NCI-H2171 (cell line): ENCODE results near the gene NADK2.

Source experiments
- DNase-seq: peaks from one replicate; lab custom pipeline; 2025; lab: John Stamatoyannopoulos, UW

Gene NADK2

DNA sequence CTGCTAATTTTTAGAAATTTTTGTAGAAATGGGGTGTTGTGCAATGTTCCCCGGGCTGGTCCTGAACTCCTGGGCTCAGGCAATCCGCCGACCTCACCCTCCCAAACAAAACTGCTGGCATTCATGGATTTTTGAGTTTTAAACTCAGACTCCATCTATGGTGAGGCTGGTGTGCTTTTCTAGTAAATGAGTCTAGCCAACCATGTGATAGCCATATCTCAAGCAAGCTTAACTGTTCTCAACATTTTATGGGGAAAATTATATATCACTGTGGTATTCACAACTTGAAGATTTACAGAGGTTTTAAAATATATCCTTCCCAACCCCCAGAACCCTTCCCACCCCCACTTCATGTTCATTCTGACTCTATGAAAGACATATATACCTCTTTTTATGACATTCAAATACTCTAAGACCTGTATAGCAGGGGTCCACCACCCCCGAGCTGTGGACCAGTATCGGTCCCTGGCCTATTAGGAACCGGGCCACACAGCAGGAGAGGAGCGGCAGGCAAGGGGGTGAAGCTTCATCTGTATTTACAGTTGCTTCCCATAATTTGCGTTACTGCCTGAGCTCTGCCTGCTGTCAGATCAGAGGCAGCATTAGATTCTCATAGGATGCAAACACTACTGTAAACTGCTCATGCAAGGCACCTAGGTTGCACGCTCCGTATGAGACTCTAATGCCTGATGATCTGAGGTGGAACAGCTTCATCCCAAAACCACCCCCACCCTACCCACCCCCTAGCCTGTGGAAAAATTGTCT lies 4.5 kb upstream of the NADK2 start:
- DNase-seq, result no peak

DNA sequence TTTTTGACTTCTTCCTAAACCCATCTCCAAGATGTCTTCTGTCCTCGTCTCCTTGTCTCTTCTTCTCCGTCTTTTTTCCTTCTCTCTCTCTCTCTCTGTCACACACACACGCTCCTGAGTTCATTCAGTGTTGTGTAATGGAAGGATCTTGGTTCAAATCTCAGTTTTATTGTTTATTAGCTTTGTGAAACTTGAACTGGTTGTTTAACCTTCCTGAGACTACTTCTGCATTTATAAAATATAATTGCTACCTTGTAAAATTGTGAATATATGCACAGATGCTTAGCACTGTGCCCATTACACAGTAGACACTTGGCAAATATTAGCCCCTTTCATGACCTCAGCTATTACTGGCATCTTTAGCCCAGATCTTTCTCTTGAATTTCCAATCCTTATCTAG lies 2.4 kb upstream of the NADK2 start:
- DNase-seq, result no peak

DNA sequence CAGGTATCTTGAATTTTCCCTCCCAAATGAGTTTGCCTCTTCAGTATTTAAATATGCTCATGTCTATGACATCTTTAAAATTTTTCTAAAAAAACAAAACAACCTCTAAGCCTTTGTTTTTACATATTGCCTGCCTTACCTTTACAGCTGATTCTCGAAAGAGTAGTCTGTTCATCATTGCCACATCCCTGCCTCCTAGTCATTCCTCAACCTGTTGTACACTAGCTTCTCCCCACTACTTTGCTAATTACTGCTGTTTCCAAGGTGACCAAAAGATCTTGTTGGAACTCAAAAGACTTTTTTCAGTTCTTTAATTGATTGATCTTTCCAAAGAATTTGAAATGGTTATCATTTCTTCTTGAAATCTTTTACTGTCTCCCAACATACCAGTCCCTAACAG lies 1.9 kb upstream of the NADK2 start:
- DNase-seq, result no peak

DNA sequence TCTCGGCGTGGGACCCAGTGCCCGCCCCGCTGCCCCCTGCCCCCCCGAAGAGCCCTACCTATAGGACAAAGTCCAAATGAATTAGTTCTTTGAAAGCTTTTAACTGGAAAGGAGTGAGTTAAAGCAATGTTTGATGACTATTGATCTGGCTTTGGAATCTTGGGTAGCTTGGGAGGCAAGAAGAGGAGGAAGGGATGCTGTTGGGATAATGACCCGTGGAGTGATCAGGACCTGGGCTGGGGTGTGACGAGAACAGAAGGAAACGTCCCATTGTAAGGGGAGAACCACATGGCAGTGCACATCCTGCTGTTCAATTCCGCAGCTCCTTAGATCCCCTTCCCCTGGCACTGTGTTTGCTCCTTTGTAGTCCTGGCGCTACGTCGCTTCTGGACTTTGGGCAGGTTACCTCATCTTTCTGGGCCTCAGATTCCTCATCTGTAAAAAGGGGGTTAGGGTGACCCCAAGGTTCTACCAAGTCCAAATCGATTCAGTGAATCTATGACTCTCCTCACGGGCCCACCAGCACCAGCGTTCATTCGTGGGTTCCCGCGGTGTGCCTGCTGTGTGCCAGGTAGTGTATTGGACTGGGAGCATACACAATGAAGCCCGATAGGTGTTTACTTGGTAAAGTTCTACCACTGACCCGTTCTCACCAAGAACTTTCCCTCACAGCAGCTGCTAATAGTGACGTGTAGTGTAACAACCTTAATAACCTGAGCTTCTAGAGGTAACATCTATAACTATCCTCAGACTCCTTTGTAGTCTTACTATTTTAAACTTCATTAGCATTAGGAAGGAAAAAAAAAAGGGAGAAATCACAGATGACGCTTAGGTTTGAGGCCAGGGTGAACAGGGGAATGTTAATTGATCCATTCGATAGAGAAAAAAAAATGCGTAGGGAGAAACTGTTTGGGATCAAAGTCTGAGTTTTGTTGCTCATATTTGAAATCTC lies 1.1 kb upstream of the NADK2 start:
- no peak for DNase-seq

DNA sequence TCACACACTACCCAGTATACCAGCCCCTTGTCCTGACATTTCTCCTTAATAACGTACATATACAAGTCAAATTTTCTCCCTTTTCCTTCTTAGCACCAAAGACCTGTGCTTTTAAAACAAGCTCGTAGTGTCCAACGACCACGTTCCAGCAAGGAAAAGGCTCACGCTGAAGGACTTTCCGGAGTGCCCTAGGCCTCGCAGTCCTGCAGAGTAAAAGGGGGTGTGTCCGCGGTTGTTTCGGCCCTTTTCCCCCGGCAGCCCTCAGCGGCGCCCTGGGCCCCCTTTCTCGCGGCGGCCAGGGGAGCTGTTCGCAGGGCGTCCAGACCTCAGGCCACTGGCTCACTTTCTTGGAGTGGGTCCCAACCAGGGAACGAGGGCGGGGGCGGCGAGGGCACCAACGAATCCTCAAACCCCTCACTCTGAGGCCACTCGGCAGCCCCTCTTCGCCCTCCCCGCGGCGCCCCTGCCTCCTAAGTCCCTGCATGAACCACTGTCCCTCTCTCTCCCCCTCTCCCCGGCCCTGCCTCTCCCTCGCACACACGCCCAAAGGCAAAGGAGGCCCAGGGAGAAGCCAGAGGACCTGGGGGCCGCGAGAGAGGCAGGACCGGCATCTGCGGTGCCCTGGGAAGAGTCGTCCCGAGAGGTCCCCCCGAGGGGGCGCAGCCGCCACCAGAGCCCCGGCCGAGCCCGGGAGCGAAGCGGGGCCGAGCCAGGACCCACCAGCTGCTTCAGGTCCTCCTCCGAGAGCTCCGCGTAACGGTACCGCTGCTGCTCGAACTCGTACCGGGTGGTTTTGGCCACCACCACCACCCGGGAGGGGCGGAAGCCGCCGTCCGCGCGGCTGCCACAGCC lies 720 bp downstream of the NADK2 start:
- DNase-seq, result peak; percentile 35

DNA sequence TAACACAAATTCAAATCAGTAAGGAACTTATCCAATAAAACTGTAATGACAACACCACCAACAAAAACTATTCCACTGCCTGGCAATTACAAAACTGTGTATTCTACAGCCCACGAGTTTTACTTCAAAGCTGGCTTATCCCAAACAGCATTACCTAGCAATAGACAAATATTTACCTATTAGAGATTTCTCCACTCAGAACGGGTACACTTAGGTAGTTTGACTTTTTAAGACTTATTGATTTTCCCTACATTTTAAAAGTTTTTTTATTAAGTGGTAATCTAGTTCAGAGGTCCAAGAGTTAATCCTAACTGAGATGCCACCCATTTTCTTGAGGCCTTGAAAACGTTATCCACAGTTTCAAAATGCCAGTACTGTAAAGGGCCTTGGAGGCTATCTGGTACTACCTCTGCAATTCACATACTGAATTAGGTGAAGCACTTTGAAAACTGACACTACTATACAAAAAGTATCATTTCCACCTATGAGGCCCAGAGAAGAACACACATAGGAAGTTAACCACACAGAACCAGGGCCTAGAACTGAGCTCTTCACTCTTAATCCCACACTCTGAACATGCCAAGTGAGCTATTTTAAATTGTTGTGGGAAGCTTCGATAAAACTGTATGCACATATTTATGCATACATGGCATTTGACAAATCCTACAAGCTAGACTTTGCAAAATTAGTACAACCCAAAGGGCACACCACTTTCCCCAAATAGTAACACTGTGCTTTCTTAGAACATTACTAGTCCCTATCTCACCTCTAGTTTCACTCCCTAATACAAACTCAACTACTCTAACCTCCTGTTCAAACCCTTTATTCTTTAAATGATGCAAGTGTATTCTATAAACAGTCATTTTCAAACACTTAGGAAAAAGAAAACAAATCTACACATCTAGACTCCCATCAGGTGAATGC lies 2.1 kb downstream of the NADK2 start:
- DNase-seq, result no peak

DNA sequence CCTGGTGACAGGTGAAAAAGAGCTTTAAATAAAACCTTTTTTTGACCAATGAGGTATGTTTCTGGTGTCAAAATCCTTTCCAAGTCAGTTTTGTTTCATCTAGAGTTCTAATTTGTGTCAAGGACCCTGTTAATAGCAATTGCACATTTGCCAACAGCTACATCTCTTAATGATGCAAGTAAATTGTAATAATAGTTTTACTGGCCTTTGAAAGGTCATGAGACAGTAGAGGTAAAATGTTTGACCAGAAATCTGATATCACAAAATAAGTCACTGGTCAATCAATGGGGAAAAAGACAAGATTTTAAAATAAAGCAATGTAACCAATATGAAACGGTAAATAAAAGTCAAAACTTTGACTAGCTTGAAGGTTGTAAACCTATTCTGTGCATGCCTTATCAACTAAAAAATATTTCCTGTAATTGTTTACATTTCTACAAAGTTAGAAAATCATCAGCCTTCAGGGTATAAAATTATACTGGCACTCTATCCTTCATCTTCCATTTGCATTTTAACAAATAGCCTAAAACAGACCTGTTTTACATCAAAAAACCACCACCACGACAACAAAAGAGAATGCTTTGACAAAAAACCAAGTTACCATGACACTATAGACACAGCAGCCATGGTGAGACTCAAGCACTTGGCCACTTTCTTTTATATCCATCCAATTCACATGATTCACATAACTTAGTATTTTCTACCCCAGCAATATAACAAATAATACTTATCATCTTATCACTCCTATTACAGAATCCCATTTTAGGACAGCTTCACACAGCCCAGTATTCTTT lies 3.0 kb downstream of the NADK2 start:
- DNase-seq, result no peak

DNA sequence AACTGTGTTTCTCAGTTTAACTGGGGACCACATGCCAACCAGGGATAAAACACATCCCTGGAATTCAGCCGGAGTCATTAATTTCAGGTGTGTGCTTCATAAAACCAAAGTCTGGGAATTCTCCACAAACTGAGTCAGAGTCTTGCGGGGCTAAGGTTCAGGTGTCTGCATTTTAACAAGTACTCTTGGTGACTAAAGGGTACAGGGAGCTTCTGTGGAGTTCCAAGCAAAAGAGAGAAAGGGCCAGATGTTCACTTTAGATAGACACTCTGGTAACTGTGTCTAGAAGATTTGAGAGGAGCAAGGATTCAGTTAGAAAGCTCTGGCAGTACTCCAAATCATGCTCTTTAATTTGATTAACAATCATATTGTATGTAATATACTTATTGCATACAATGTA lies 4.0 kb downstream of the NADK2 start:
- DNase-seq, result no peak

DNA sequence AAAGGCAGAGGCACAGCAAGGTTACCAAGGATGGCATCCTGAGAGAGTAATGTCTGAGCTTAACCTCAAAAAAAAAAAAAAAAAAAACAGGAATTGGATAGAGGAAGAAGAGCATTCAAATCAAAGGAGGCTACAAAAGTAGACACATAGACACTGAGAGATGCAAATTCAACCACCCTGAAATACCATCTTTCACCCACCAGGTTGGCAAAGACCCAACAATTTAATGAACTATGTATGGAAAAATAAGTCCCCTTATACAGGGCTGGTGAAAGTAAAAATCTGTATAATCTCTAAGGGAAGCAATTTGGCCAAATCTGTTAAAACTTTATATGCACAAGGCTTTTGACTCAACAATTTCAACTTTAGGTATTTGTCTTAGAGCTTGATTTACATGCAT lies 4.9 kb downstream of the NADK2 start:
- DNase-seq, result no peak

DNA sequence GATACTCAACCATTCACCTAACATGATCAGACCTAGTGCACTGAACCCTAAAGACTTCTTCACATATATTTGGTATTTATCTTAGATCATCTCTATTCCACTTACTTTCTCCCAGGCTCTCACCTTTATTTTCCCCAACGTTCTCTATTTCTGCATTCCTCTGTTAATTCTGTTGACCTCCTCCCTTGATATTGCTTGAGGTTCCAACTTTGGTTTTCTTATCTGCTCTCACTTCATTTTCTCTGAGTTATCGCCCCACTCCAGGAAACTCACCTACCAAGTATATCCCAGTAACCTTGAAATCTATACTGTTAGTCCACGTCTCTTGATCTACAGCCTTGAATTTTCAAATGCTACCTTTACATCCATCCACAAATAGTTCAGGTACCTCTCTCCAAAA lies 9.2 kb downstream of the NADK2 start:
- no peak for DNase-seq

DNA sequence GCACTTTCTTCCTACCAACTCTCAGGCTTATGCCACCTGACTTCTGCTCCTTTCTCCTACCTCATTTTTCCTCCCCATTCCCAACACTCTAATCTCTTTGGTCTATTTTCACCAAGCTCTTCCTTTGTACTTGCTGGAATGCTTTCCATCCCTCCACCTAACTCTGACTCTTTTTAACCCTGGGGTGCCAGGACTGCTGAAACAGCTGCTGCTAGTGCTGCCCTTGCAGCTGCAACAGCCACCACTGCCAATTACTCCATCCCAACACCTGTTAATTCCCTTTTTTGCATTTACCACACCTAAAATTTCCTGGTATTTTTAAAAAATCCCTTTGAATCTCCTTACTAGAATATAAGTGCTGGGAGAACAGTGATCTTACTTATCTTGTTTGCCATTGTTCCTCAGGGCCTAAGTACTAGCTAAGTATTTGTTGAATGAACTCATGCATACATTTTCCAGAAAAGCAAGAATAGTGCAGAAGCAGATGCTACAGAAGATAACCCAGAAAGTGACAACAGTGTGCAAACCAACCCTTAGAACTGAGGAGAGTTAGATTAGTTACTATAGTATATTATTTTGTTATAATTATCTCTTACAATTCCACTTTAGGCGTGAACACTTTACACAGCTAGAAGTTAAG lies 11.5 kb downstream of the NADK2 start:
- DNase-seq, result no peak

DNA sequence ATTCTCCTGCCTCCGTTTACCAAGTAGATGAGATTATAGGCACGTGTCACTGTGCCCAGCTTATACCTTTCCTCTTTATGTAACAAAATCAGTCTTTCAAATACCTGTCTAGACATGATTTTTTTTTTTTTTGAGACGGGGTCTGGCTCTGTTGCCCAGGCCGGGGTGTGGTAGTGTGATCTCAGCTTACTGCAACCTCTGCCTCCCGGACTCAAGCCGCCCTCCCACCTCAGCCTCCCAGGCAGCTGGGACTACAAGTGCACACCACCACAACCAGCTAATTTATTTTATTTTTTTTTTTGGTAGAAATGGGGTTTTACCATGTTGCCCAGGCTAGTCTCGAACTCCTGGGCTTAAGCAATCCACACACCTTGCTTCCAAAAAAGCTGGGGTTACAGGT lies 13.2 kb downstream of the NADK2 start:
- DNase-seq, result no peak

DNA sequence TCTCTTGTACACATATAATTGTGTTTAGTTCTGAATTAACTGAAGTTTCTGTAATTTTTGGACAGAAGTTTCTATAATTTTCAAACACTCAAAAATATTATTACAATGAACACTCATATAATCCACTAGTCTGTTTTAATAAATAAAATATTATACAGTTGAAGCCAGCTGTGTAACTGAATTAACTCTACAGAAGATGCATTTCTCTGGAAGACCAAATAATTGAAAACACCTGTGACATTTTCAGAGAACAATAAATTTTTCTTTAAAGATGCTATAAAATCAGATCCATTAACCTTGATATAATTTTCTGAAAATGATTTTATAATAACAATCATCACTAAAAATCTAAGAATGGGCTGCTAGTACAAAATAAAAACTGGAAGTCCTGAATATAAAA lies 14.7 kb downstream of the NADK2 start:
- DNase-seq, result no peak

DNA sequence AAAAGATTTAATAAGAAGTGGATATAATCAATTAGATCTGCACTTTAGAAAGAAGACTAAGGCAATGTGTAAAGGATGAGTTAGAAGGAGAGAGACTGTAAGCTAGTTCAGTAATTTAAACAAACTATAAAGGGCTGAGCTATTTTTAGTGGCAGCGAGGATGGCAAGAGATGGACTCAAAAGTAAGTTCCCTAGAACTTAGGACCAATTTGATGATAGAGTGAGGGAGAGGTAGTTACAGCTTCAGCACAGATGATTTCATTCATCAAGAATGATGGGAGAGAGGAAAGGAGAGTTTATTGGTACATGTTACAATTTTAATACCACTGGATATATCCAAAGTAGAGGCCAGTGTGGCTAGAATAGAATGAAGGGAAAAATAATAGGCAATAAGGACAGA lies 19.1 kb downstream of the NADK2 start:
- DNase-seq, result no peak

DNA sequence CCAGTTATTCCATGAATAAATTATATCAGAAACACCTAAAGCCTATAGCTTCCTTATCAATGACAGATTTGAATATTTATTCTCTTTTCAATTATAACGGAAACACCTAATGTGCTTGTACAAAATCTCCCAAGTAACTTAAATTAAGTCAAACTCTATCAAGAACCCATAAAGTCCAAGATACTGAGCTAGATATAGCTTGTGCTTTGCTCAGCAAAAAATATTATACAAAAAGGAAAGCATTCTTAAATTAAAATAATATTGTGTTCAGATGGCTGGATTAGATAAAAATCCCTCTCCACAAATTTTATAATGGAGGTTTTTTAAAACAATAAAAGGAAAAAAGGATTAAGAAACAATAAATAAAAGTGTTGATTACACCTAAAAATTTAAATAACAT lies 23.7 kb downstream of the NADK2 start:
- no peak for DNase-seq

DNA sequence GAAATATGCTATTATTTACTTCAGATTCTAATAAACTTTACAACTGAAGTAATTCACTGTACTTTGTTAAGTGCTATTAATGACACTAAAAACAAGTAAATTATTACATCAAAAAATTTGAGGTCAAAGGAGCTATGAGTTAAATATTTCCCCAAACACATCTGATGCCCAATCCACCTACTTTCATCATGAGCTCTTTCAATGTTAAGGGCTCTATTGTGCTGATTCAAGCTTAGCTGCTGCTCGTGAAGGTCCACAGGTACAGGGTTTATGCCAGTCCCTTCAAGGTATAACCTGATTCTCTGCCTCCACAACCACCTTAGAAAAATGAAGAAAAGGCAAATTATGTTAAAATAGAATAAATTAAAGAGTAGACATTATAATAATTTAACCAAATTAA lies 24.2 kb downstream of the NADK2 start:
- no peak for DNase-seq

DNA sequence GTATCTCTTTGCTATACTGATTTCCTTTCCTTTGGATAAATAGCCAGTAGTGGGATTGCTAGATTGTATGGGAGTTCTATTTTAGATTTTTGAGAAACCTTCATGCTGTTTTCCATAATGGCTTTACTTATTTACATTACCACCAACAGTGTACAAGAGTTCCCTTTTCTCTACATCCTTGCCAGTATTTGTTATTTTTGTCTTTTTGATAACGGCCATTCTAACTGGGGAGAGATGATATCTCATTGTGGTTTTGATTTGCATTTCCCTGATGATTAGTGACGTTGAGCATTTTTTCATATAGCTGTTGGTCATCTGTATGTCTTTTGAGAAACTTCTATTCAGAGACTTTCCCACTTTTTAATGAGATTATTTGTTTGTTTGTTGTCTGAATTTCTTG lies 25.8 kb downstream of the NADK2 start:
- DNase-seq, result no peak

DNA sequence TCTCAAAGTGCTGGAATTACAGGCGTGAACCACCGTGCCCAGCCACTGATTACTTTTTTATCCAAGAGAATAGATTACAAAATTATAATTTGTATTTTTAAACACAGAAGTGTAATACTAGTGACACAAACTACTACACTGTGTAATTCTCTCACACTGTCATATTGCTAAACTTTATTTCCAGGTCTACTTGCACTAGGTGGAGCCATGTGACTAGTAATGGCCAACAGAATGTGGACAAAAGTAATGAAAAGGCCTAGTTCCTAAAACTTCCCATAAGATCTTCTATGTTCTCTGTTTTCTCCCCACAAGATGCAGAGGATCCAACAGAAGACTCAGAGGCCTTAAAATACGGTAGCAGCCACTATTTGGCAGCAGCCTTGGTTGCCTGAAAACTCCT lies 27.3 kb downstream of the NADK2 start:
- no peak for DNase-seq

DNA sequence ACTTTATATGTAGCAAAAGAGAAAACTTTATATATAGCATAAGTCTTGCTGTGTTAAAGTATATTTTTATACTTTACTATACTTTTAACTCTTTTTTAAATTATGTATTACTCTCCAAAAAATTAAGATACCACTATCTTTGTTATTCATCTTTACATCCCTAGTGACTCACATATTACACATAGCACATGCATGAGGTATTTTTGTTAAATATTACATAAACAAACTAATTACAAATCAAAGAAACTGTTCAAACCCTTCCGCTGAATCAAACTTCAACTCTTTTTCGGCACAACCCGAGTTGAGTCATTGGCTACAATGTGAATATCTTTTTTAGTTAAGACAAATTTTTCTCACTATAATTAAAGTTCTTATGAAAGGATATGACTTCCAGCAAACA lies 32.1 kb downstream of the NADK2 start:
- DNase-seq, result no peak

DNA sequence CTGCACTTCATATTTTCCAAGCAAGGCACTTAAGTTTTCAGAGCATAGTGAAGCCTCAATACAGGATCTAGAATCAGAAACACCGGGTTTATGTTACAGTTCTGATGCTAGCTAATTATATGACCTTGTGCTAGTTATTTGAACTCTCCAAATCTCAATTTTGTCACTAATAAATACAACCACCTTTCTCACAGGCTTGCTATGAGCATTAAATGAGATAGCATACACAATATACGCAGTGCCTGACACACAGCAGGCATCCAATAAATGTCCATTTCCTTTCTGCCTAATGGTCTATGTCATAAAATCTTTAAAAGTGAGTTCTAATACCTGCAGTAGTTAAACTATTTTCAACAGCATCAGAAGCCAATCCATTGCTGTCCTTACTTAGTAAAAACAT lies 32.9 kb downstream of the NADK2 start:
- no peak for DNase-seq
